ENCODE measurements around the gene TIMELESS. TPM values are rescaled to one million over a fixed set of nuclear protein-coding genes. Genes with fewer than 3 reads are reported as not detected.

TIMELESS gene
- total and polyA plus RNA-seq, 10 of the 15 experiments (the other 5 are each of a cell fraction or from before 2014, with no cell fraction given), result 5.8 to 57.8 (median 31.8) TPM

- TF ChIP-seq BRCA1 (IDR thresholded peaks at IDR 0.05; ENCODE audit: low read depth, low read length), result no peak
- peak; percentile 47 for TF ChIP-seq SMAD1 (IDR thresholded peaks at IDR 0.05; ENCODE audit: low read depth, partially characterized antibody)
- peak in 1 of 2 experiments; percentile 81; a peak in 2 of 4 replicates for TF ChIP-seq SRF (IDR thresholded peaks at IDR 0.05; ENCODE audit: low read depth in 2 of 2, low read length in 2 of 2)
- TF ChIP-seq PAX5 (IDR thresholded peaks at IDR 0.05; ENCODE audit: borderline replicate concordance, low read depth, low read length), result peak; percentile 74; the same call in 1 of the 2 replicates
- peak; percentile 49; the same call in 1 of the 2 replicates for TF ChIP-seq POLR2AphosphoS2 (IDR thresholded peaks at IDR 0.05; ENCODE audit: low read depth, low read length)
- peak; percentile 14 for TF ChIP-seq ZBED1 (IDR thresholded peaks at IDR 0.05; ENCODE audit: borderline replicate concordance)
- no peak for TF ChIP-seq ZNF274 (IDR thresholded peaks at IDR 0.05; ENCODE audit: insufficient read depth, insufficient read length)
- no peak for TF ChIP-seq KDM1A (IDR thresholded peaks at IDR 0.05; ENCODE audit: borderline replicate concordance)
- no peak for TF ChIP-seq IRF5 (IDR thresholded peaks at IDR 0.05; ENCODE audit: borderline replicate concordance)
- TF ChIP-seq ESRRA (IDR thresholded peaks at IDR 0.05; ENCODE audit: low read length), result no peak
- peak; percentile 22 to 68 (median 27); a peak in 4 of 6 replicates for TF ChIP-seq CTCF (IDR thresholded peaks at IDR 0.05 in 2 of 3, conservative IDR thresholded peaks at IDR 0.05 in 1 of 3; ENCODE audit: control insufficient read depth in 2 of 3, extremely low read depth in 1 of 3, insufficient read depth in 1 of 3, low read depth in 3 of 3, low read length in 3 of 3)
- peak; percentile 98 for TF ChIP-seq ZSCAN29 (IDR thresholded peaks at IDR 0.05)
- TF ChIP-seq CHD2 (IDR thresholded peaks at IDR 0.05; ENCODE audit: borderline replicate concordance, low read depth, low read length), result peak; percentile 24; the same call in 1 of the 2 replicates
Measured at GRCh38 chr12:56468216-56469006, 19.2 kb upstream of the TIMELESS start, which contains the start of gene SPRYD4 (continued).

Measured in GM12878 (cell line).